ENCODE measurements around the gene CPZ.

CPZ gene

DNA sequence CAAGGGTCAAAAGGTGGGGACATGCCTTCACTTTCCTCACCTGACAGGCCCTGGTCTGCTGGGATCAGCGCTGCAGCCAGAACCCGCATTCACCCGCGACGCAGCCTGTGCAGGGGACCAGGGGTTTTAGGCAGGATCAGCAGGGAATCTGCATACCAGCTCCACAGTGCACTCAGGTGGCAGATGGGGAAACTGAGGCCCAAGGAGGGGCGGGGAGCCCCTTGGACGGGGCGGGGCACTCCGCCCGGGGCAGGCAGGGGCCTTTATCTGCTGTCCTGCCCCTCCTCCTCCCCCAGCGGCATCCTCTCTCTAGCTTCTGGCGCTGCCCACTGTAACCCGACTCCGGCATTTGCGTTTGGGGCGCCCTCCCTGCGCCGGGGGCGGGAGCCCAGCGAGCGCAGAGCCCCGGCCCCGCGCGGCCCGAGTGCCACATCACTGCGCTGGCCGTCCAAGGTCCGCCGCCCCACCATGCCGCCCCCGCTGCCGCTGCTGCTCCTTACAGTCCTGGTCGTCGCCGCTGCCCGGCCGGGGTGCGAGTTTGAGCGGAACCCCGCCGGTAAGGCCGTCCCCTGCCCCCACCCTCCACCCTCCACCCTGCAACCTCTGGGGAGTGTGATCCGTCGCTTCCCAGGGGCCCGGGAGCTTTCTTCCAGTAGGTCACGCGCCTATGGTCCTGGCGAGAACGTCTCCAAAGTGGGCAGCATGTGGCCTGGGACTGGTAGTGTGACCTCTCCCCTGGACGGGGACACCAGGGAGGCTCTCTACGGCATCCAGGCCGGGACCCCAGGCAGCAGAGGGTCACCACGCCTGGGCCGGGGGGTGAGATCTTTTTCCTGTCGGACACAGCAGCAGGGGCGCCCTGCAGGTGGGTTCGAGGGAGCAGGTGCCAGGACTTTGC lies at the start of gene CPZ:
Gene CPZ, plus strand, starts transcription at position 400 of the 898 bp plus-strand sequence. Its CDS starts 69 bp downstream, at position 469.
- DNase-seq, result no peak

DNA sequence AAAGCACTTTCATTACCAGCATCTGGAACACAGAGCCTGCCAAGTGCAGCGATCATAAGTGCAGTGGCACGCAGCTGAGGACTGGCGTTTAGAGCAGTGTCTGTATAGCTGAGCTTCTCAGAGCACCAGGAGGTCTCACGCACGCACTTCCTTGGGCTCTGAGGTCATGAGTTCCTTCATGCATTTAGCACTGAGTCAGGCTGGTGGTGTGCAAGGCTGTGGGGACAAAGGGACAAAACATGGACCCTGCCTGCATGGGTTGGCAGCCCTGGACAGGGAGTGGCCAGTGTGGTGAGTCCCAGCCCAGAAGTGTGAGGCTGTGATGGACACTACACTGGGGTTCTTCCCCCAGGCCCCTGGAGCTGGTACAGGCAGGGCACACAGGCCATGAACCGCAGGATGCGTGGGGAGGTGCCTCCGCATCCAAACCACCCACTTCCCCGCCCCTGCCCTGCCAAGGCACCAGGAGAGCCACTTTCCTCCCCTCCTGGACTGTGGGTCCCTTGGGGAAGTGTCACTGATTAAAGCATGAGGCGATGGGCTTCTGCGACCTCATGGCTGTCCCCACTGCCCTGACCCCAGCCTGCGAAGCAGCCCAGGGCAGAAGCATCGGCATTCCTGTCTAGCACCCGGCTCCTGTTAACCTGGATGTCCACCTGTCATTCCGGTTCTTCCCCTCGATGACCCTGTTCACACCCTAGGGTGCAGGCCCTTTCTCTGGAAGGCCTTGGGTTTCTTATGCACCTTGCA lies 49.6 kb upstream of the CPZ start:
- no peak for DNase-seq

DNA sequence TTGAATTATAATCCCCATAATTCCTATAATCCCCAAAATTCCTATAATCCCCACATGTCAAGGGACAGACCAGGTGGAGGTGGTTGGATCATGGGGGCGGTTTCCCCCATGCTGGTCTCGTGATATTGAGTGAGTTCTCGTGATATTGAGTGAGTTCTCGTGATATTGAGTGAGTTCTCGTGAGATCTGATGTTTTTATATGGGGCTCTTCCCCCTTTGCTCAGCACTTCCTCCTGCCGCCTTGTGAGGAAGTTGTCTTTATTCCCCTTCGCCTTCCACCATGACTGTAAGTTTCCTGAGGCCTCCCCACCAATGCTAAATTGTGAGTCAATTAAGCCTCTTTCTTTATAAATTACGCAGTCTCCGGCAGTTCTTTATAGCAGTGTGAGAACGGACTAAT lies 48.9 kb upstream of the CPZ start:
- DNase-seq, result no peak

GRCh38 chr4:8544282-8544681 lies 48.3 kb upstream of the CPZ start:
- no peak for DNase-seq

GRCh38 chr4:8544741-8545438 lies 47.7 kb upstream of the CPZ start:
- DNase-seq, result no peak

DNA sequence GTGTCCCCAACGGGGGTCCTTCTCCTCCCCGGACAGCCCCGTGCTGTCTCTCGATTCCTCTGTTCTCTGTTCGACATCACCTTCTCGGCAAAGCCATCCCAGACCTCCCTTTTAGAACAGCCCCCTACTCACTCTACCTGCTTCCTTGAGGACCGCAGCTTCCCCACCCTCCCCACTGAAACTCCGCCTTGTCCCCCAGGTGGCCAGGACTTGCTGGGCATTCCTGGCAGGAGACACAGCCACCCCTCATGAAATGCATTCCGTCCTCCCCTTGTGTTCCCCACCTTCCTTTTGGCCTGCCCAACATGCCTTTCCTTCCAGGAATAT lies 47.2 kb upstream of the CPZ start:
- DNase-seq, result no peak

- DNase-seq, result no peak
These were observed 45.8 kb upstream of the CPZ start for GRCh38 chr4:8546766-8547107.

GRCh38 chr4:8547108-8547911 lies 45.3 kb upstream of the CPZ start:
- DNase-seq, result no peak

GRCh38 chr4:8547912-8548730 lies 44.4 kb upstream of the CPZ start:
- DNase-seq, result no peak

- DNase-seq, result no peak
These were observed 43.7 kb upstream of the CPZ start for GRCh38 chr4:8548731-8549351.

DNA sequence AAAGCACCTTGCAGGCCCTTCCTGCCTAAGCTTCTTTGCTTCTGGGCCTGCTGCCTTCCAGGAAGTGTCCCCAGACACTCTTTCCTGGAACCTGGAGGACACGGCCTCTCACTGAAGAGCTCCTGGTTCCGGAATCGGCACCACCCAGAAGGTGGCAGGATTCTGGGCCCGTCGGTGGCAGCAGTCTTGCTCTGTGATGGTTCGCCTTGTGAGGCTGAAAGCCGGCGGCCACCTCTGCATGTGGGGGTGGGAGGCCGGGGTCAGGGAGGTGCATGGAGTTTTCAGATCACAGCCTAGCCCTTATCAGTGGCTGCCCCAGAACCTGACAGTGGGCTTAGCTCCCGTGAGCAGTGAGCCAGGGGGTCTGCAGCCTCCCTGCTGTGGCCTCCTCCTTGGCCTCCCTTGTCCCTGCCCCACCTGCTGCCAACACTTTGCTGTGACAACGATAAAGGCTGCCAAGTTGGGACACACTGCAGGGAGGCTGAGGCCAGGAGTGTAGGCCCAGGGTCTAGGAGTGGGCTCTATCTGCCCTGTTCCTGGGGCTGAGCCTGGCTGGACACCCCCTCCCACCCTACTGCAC lies 43.1 kb upstream of the CPZ start:
- DNase-seq, result no peak

GRCh38 chr4:8550691-8551090 lies 41.9 kb upstream of the CPZ start:
- DNase-seq, result no peak

GRCh38 chr4:8552024-8552423 lies 40.5 kb upstream of the CPZ start:
- DNase-seq, result no peak

DNA sequence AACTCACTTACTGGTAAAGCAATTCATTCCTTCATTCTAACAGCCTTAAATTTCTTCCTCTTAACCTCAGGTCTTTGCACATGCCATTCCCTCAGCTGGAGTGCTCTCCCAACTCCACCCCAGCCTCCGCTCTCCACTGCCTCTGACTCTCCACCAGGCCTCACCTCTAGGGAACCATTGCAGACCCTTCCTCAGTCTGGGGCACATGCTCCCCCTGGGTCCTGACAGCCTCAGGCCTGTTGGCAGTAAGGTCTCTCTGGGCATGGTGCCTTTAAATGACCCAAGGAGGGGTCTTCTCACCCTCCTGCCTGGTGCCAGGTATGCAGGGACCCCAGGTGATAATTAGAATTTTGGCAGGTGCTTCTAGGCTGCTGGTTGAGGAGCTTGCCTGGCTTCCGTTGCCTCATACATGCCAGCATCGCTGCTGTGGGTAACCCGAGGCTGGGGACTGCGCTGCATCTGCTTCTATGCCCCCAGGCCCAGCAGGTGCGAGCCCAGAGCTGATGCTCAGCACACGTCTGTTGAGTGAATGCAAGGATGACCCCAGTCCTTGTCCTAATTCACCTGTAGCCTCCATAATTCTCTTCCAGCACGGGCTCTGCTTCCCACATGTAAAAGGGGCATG lies 39.9 kb upstream of the CPZ start:
- no peak for DNase-seq

DNA sequence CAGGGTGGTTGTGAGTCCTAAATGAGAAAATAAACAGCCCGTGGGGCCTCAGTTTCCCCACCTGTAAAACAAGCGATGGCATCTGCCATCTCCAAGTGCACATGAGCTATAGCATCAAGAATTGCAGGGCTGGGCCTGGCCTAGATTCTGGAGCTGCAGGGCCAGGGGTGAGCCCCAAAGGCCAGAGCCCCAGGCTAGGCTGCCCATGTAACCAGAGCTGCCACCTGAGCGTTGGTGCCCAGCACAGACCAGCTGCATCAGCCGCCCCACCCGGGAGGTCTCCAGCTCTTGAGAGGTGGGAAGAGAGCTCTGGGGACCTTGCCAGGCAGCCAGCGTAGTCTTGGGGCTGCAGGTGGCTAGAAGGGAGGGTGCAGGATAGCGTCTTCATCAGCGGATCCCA lies 39.3 kb upstream of the CPZ start:
- DNase-seq, result no peak

DNA sequence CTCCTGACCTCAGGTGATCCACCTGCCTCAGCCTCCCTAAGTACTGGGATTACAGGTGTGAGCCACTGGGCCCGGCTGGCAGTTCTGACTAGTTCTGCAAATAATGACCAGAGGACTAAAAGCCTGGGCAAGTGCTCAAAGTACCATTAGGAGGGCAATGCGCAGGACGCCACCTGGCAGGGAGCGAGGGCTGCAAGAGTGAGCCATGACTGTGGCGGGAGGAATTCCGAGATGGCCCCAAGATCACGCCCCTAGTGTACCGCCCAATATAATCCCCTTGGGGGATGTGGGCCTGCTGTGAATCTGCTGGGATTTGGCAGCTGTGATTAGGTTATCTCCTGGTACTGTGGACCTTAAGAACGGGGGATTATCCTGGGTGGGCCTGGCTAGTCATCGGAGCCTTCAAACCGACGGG lies 38.6 kb upstream of the CPZ start:
- no peak for DNase-seq

GRCh38 chr4:8554555-8555100 lies 37.9 kb upstream of the CPZ start:
- DNase-seq, result no peak

DNA sequence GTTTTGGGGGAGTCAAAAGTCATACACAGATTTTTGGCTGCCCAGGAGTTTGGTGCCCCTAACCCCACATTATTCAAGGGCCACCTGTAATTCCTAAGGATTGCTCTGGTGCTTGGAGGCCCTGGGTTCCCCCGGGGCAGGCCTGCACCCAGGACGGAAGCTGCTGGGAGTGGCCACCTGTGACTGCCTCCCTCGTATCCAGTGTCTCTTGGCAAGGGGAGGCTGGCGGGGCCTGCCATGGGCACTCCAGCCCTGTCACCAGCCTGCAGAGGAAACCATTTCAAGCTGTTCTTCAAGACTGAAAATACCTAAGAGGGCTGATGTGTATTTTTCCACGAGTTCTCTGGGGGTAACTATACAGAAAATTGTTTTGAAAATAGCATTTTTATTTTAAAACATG lies 36.8 kb upstream of the CPZ start:
- DNase-seq, result no peak

GRCh38 chr4:8556341-8557150 lies 36.0 kb upstream of the CPZ start:
- no peak for DNase-seq

Data from DMS 273 treated with DMSO at 0.1 percent for 48 hours (cell line).